ENCODE results near the gene DHRS4L2.
"Not testable (repeated sequence)": the region's sequence is repeated elsewhere in the genome, so short reads cannot be mapped to it uniquely, and the experiment has no call there.

Gene DHRS4L2

GRCh38 chr14:24018978-24019377 is 30.2 kb downstream of the DHRS4L2 start:
- DNase-seq (ENCODE audit: low spot score) = not testable (repeated sequence)

- DNase-seq (ENCODE audit: low spot score) = not testable (repeated sequence)
Observed at GRCh38 chr14:24019944-24020343, 31.2 kb downstream of the DHRS4L2 start.

- DNase-seq (ENCODE audit: low spot score) = not testable (repeated sequence)
Observed at GRCh38 chr14:24020520-24020919, 31.8 kb downstream of the DHRS4L2 start.

- DNase-seq (ENCODE audit: low spot score) = not testable (repeated sequence)
Observed at GRCh38 chr14:24024939-24025418, 36.2 kb downstream of the DHRS4L2 start.

GRCh38 chr14:24029687-24030086 is 41.0 kb downstream of the DHRS4L2 start:
- not testable (repeated sequence) for DNase-seq (ENCODE audit: low spot score)

- DNase-seq (ENCODE audit: low spot score) = not testable (repeated sequence)
Observed at GRCh38 chr14:24031331-24031730, 42.6 kb downstream of the DHRS4L2 start.

GRCh38 chr14:24032727-24033418 is 44.1 kb downstream of the DHRS4L2 start:
- no peak for DNase-seq (ENCODE audit: low spot score)

- DNase-seq (ENCODE audit: low spot score) = not testable (repeated sequence)
Observed at GRCh38 chr14:24035769-24036168, 47.0 kb downstream of the DHRS4L2 start.

- DNase-seq (ENCODE audit: low spot score) = peak; percentile 87
Observed at GRCh38 chr14:24036169-24036962, 47.6 kb downstream of the DHRS4L2 start.

- not testable (repeated sequence) for DNase-seq (ENCODE audit: low spot score)
Observed at GRCh38 chr14:24036963-24037657, 48.4 kb downstream of the DHRS4L2 start.

GRCh38 chr14:24037658-24038037 is 48.9 kb downstream of the DHRS4L2 start:
- no peak for DNase-seq (ENCODE audit: low spot score)

- no peak for DNase-seq (ENCODE audit: low spot score)
Observed at GRCh38 chr14:24038686-24039085, 50.0 kb downstream of the DHRS4L2 start.

GRCh38 chr14:24040692-24041091 is 52.0 kb downstream of the DHRS4L2 start:
- DNase-seq (ENCODE audit: low spot score) = no peak

- DNase-seq (ENCODE audit: low spot score) = no peak
Observed at GRCh38 chr14:24042746-24043145, 54.0 kb downstream of the DHRS4L2 start.

GRCh38 chr14:24049002-24049401 is 60.3 kb downstream of the DHRS4L2 start:
- DNase-seq (ENCODE audit: low spot score) = not testable (repeated sequence)

GRCh38 chr14:24050753-24051152 is 62.0 kb downstream of the DHRS4L2 start:
- DNase-seq (ENCODE audit: low spot score) = peak; percentile 28

GRCh38 chr14:24051176-24051788 is 62.6 kb downstream of the DHRS4L2 start:
- DNase-seq (ENCODE audit: low spot score) = no peak

GRCh38 chr14:24051789-24052655 is 63.3 kb downstream of the DHRS4L2 start, which contains the start of gene CARMIL3:
CARMIL3 (plus strand) TSS chr14:24052009; CDS start chr14:24052154, 145 bp downstream.
- DNase-seq (ENCODE audit: low spot score) = peak; percentile 73

- no peak for DNase-seq (ENCODE audit: low spot score)
Observed at GRCh38 chr14:24052656-24053547, 64.2 kb downstream of the DHRS4L2 start.
